Epithelial cell of proximal tubule (primary cell): ENCODE data around the gene NLRC3. TPM values are rescaled to one million over a fixed set of nuclear protein-coding genes. Genes with fewer than 3 reads are reported as not detected.
A peak's percentile ranks its signal among the peaks of the same experiment; 100 is the strongest.

Source experiments
- DNase-seq: peaks from one replicate; pipeline ENCODE4 v3.0.0-alpha.2; 2011; ENCODE audit warnings: low read depth
- H3K4me3 ChIP-seq: 2 replicates; pipeline ENCODE4 v1.5.1; 2011; ENCODE audit warnings: low read depth, mild to moderate bottlenecking, low read length
- CTCF ChIP-seq: conservative IDR thresholded peaks from 2 replicates; pipeline ENCODE4 v1.5.1; 2012; ENCODE audit warnings: low read depth, mild to moderate bottlenecking, low read length
- total RNA-seq: library from RNA; depleted of rRNA; stranded (reverse); fragments of >200 nt; gene quantifications from 2 replicates; pipeline ENCODE4 v1.2.3, GENCODE V29; 2015

The NLRC3 gene
- under 0.01 TPM in 1 of 2 replicates, not detected in the other for total RNA-seq

DNA sequence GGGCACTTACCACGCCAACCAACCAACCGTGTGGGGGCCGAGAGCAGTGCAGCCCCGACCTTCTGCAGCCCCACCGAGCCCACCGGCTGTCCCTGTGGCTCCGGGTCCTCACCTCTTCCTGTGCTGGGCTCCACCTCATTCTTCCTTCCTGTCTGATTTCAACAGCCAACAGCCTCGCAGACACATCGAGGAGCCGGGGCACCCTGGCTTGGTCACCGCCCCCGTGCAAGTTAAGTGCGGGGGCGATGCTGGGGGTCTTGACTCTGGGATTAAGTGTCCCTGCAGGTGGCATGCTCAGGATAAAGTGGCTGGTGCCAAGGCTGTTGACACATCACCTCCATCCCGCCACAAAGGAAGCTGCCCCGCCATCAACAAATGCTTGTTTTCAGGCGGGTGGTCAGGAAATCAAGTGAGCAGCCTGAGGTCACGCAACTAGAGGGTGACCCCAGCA lies at the start of gene NLRC3:
NLRC3 (minus strand) TSS at position 102 of the 451 bp plus-strand sequence. CDS start 12,367 bp downstream, outside the sequence.
- TF ChIP-seq CTCF, result no peak
- no peak for DNase-seq
- H3K4me3 ChIP-seq, result no peak within 1 kb of the TSS

GRCh38 chr16:3625911-3626732 lies 48.9 kb upstream of the NLRC3 start:
- DNase-seq, result no peak
- no peak overlapping the region for H3K4me3 ChIP-seq
- no peak for TF ChIP-seq CTCF

- TF ChIP-seq CTCF, result no peak
- no peak for DNase-seq
- H3K4me3 ChIP-seq, result no peak overlapping the region
Measured at GRCh38 chr16:3625331-3625730, 48.1 kb upstream of the NLRC3 start.

DNA sequence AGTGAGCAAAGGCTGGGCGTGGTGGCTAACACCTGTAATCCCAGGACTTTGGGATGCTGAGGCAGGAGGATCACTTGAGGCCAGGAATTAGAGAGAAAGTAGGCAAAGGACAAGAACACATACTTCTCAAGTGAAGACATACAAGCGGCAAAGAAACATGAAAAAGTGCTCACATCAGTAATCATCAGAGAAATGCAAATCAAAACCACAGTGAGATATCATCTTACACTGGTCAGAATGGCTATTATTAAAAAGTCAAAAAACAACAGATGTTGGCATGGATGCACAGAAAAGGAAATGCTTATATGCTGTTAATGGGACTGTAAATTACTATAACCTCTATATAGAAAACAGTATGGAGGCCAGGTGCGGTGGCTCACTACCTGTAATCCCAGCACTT lies 46.4 kb upstream of the NLRC3 start:
- no peak for DNase-seq
- no peak overlapping the region for H3K4me3 ChIP-seq
- TF ChIP-seq CTCF, result no peak

GRCh38 chr16:3618769-3619141 lies 41.6 kb upstream of the NLRC3 start:
- TF ChIP-seq CTCF, result no peak
- H3K4me3 ChIP-seq, result no peak overlapping the region
- no peak for DNase-seq

DNA sequence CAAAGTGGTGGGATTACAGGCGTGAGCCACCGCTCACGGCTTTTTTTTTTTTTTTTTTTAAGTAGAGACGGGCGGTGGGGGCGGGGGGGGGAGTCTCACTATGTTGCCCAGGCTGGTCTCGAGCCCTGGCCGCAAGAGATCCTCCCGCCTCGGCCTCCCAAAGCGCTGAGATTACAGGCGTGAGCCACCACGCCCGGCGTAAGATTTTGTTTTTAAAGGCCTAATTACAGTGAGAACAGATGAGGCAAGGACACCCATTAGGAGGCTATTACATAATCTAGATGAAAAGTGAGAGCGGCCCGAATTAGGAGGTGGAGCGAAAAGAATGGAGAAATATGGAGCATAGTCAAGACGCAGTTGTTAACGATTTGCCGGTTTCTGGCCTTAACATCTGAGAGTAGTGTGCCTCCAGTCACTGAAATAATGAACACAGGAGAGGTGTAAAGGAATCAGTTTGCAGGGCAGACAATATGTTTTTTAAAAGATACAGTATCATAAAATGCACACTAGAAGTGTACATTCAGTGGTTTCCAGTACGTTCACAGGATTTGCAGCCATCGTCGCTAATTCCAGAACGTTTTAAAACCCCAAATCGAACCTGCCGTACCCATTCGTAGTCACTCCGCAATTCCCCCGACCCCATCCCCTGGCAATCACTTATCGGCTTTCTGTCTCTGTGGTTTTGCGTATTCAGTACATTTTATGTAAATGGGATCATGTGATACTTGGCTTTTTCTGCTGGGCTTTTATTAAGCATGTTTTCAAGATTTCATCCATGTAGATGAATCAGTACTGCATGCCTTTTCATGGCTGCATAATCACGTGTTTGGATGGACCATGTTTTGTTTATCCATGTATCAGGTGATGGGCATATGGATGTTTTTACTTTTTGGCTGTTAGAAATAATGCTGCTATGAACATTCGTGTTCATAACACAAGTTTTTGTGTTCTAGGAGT lies 35.6 kb upstream of the NLRC3 start:
- peak overlapping the region; percentile 98 for H3K4me3 ChIP-seq
- DNase-seq, result no peak
- no peak for TF ChIP-seq CTCF
